ENCODE measurements around the gene THBS1. TPM values are rescaled to one million over a fixed set of nuclear protein-coding genes. Genes with fewer than 3 reads are reported as not detected.

Gene THBS1
- total RNA-seq, 1 experiment from 2014 or later = 342 TPM

- no peak for DNase-seq
- no peak overlapping the region for H3K27ac Mint-ChIP-seq (ENCODE audit: unreplicated experiment)
- ChIA-PET POLR2A (no interaction called here), CTCF (no interaction called here)
- Histone ChIP-seq H3K4me3 (ENCODE audit: low read depth, low read length) (no peak overlapping the region), H3K9me3 (no peaks in the 10 kb centered on the region), H3K36me3 (ENCODE audit: control insufficient read depth, insufficient read depth, low read length) (no peaks in the 10 kb centered on the region), H3K4me1 (no peaks in the 10 kb centered on the region), H3K27me3 (replicated peaks; ENCODE audit: control insufficient read depth, insufficient read depth, low read length) (no peaks in the 10 kb centered on the region)
- intact Hi-C loops (cut with micrococcal nuclease; ENCODE audit: unreplicated experiment) = no loop called here
- no TSS peak for BruUV-seq (replicated peaks)
- no peak overlapping the region for H3K4me3 Mint-ChIP-seq (ENCODE audit: unreplicated experiment)
- no peaks in the 10 kb centered on the region for H3K27me3 Mint-ChIP-seq (ENCODE audit: insufficient read depth, unreplicated experiment)
- H3K9me3 Mint-ChIP-seq (ENCODE audit: unreplicated experiment) = no peaks in the 10 kb centered on the region
- TF ChIP-seq CTCF (IDR thresholded peaks at IDR 0.05; ENCODE audit: insufficient read depth in 1 of 2, low read depth in 1 of 2, low read length in 1 of 2, severe bottlenecking in 1 of 2, unreplicated experiment in 1 of 2) = no peak
- H3K36me3 Mint-ChIP-seq (ENCODE audit: insufficient read depth, unreplicated experiment) = no peaks in the 10 kb centered on the region
- H3K4me1 Mint-ChIP-seq (ENCODE audit: low read depth, unreplicated experiment) = no peaks in the 10 kb centered on the region
These were observed 25.0 kb upstream of the THBS1 start for GRCh38 chr15:39555885-39556284.

- H3K4me1 ChIP-seq = no peaks in the 10 kb centered on the region
- H3K27ac Mint-ChIP-seq (ENCODE audit: unreplicated experiment) = no peak overlapping the region
- no TSS peak for BruUV-seq (replicated peaks)
- H3K4me3 Mint-ChIP-seq (ENCODE audit: unreplicated experiment) = no peak overlapping the region
- ChIA-PET POLR2A (no interaction called here), CTCF (no interaction called here)
- H3K27me3 Mint-ChIP-seq (ENCODE audit: insufficient read depth, unreplicated experiment) = no peaks in the 10 kb centered on the region
- no peak overlapping the region for H3K4me3 ChIP-seq (ENCODE audit: low read depth, low read length)
- H3K36me3 Mint-ChIP-seq (ENCODE audit: insufficient read depth, unreplicated experiment) = no peaks in the 10 kb centered on the region
- no peak for DNase-seq
- H3K9me3 Mint-ChIP-seq (ENCODE audit: unreplicated experiment) = no peaks in the 10 kb centered on the region
- H3K27me3 ChIP-seq (replicated peaks; ENCODE audit: control insufficient read depth, insufficient read depth, low read length) = no peaks in the 10 kb centered on the region
- no peaks in the 10 kb centered on the region for H3K9me3 ChIP-seq
- intact Hi-C loops (cut with micrococcal nuclease; ENCODE audit: unreplicated experiment) = no loop called here
- H3K4me1 Mint-ChIP-seq (ENCODE audit: low read depth, unreplicated experiment) = no peaks in the 10 kb centered on the region
- no peak for TF ChIP-seq CTCF (IDR thresholded peaks at IDR 0.05; ENCODE audit: insufficient read depth in 1 of 2, low read depth in 1 of 2, low read length in 1 of 2, severe bottlenecking in 1 of 2, unreplicated experiment in 1 of 2)
- no peaks in the 10 kb centered on the region for H3K36me3 ChIP-seq (ENCODE audit: control insufficient read depth, insufficient read depth, low read length)
These were observed 24.4 kb upstream of the THBS1 start for GRCh38 chr15:39556461-39556860.

- no peaks in the 10 kb centered on the region for H3K9me3 Mint-ChIP-seq (ENCODE audit: unreplicated experiment)
- Histone ChIP-seq H3K27me3 (replicated peaks; ENCODE audit: control insufficient read depth, insufficient read depth, low read length) (no peaks in the 10 kb centered on the region), H3K4me3 (ENCODE audit: low read depth, low read length) (no peak overlapping the region), H3K36me3 (ENCODE audit: control insufficient read depth, insufficient read depth, low read length) (no peaks in the 10 kb centered on the region), H3K4me1 (no peaks in the 10 kb centered on the region), H3K9me3 (no peaks in the 10 kb centered on the region)
- TF ChIP-seq CTCF (IDR thresholded peaks at IDR 0.05; ENCODE audit: insufficient read depth in 1 of 2, low read depth in 1 of 2, low read length in 1 of 2, severe bottlenecking in 1 of 2, unreplicated experiment in 1 of 2) = no peak
- no TSS peak for BruUV-seq (replicated peaks)
- H3K4me1 Mint-ChIP-seq (ENCODE audit: low read depth, unreplicated experiment) = no peaks in the 10 kb centered on the region
- no peak overlapping the region for H3K27ac Mint-ChIP-seq (ENCODE audit: unreplicated experiment)
- no peak for DNase-seq
- ChIA-PET CTCF (no interaction called here), POLR2A (no interaction called here)
- no peak overlapping the region for H3K4me3 Mint-ChIP-seq (ENCODE audit: unreplicated experiment)
- intact Hi-C loops (cut with micrococcal nuclease; ENCODE audit: unreplicated experiment) = no loop called here
- H3K27me3 Mint-ChIP-seq (ENCODE audit: insufficient read depth, unreplicated experiment) = no peaks in the 10 kb centered on the region
- H3K36me3 Mint-ChIP-seq (ENCODE audit: insufficient read depth, unreplicated experiment) = no peaks in the 10 kb centered on the region
These were observed 22.5 kb upstream of the THBS1 start for GRCh38 chr15:39558421-39558820.

Data from Caco-2 (cell line).